HepG2 (cell line): ENCODE measurements around the gene DDX20. TPM values are rescaled to one million over a fixed set of nuclear protein-coding genes. Genes with fewer than 3 reads are reported as not detected.
A peak's percentile ranks its signal among the peaks of the same experiment; 100 is the strongest.

Experiments
- ARID4A ChIP-seq: sonication (generic); formaldehyde crosslinking; IDR thresholded peaks from 2 replicates; pipeline ENCODE4 v1.5.0; 2020; ENCODE audit warnings: mild to moderate bottlenecking, missing genetic modification reagents, borderline replicate concordance
- BHLHE40 ChIP-seq: IDR thresholded peaks from 2 replicates; pipeline ENCODE4 v1.6.1; 2011; ENCODE audit warnings: low read length, improper control_type of control experiment
- HMG20B ChIP-seq: conservative IDR thresholded peaks from 2 replicates; pipeline ENCODE4 v1.6.1; 2016; ENCODE audit warnings: missing genetic modification reagents, missing compliant biosample characterization
- RCOR2 ChIP-seq: IDR thresholded peaks from 2 replicates; pipeline ENCODE4 v1.6.1; 2016; ENCODE audit warnings: missing biosample characterization, missing genetic modification reagents
- RFXANK ChIP-seq: IDR thresholded peaks from 2 replicates; pipeline ENCODE4 v1.6.1; 2016
- SIN3B ChIP-seq: fragments of 150-350 bp; IDR thresholded peaks from 2 replicates; pipeline ENCODE4 v1.6.1; 2014; ENCODE audit warnings: low read length
- SYNCRIP ChIP-seq: fragments of 200-400 bp; formaldehyde crosslinking; IDR thresholded peaks from 2 replicates; pipeline ENCODE4 v1.6.1; 2018; ENCODE audit warnings: mild to moderate bottlenecking, low read depth, low read length; ENCODE audit not compliant: insufficient read depth
- ZMYM2 ChIP-seq: sonication (generic); formaldehyde crosslinking; IDR thresholded peaks from 2 replicates; pipeline ENCODE4 v1.8.0; 2022; ENCODE audit warnings: mild to moderate bottlenecking, missing genetic modification reagents
- ZNF256 ChIP-seq: sonication (generic); formaldehyde crosslinking; conservative IDR thresholded peaks from 2 replicates; pipeline ENCODE4 v1.4.0; 2020; ENCODE audit warnings: missing genetic modification reagents
- ZNF331 ChIP-seq: sonication (generic); formaldehyde crosslinking; IDR thresholded peaks from 2 replicates; pipeline ENCODE4 v1.4.0; 2020; ENCODE audit warnings: missing genetic modification reagents
- ZNF609 ChIP-seq: sonication (generic); formaldehyde crosslinking; IDR thresholded peaks from 2 replicates; pipeline ENCODE4 v1.4.0; 2020; ENCODE audit warnings: mild to moderate bottlenecking, missing genetic modification reagents, borderline replicate concordance
- ZNF709 ChIP-seq: sonication (generic); formaldehyde crosslinking; IDR thresholded peaks from 2 replicates; pipeline ENCODE4 v1.5.0; 2020; ENCODE audit warnings: mild to moderate bottlenecking, missing genetic modification reagents
- ZNF740 ChIP-seq: sonication (generic); formaldehyde crosslinking; IDR thresholded peaks from 2 replicates; pipeline ENCODE4 v1.4.0; 2020; ENCODE audit warnings: missing genetic modification reagents
- ZNF761 ChIP-seq: sonication (generic); formaldehyde crosslinking; conservative IDR thresholded peaks from 2 replicates; pipeline ENCODE4 v1.4.0; 2020; ENCODE audit warnings: mild to moderate bottlenecking, missing genetic modification reagents
- ZNF784 ChIP-seq: sonication (generic); formaldehyde crosslinking; IDR thresholded peaks from 2 replicates; pipeline ENCODE4 v1.5.1; 2020; ENCODE audit warnings: missing genetic modification reagents, mild to moderate bottlenecking, borderline replicate concordance
- ZNF839 ChIP-seq: sonication (generic); formaldehyde crosslinking; IDR thresholded peaks from 2 replicates; pipeline ENCODE4 v1.4.0; 2020; ENCODE audit warnings: missing genetic modification reagents, mild to moderate bottlenecking, borderline replicate concordance
- ZSCAN20 ChIP-seq: sonication (generic); formaldehyde crosslinking; IDR thresholded peaks from 2 replicates; pipeline ENCODE4 v1.4.0; 2020; ENCODE audit warnings: missing genetic modification reagents, mild to moderate bottlenecking, borderline replicate concordance
- polyA plus RNA-seq, 8 experiments: library from polyadenylated mRNA; depleted of rRNA in 3 of 8; stranded (reverse) in 7 of 8; unstranded in 1 of 8; fragments of >200 nt; fragmentation: Illumina TruSeq in 4 of 8; extraction: Trizol in 4 of 8; gene quantifications; 2 replicates each; pipeline versions ENCODE4 v1.2.1 to v1.2.3, GENCODE V29; 2011 to 2016; ENCODE audit warnings: low read depth in 4 of 8, missing spikeins in 1 of 8, mixed read lengths in 1 of 8; ENCODE audit not compliant: insufficient read depth in 1 of 8
- total RNA-seq, 5 experiments: library from RNA; depleted of rRNA; stranded (reverse); fragments of >200 nt; fragmentation: Illumina TruSeq; extraction: Trizol; gene quantifications; 2 replicates each; pipeline ENCODE4 v1.2.3, GENCODE V29; 2016; ENCODE audit warnings: low read depth in 1 of 5

Gene DDX20
- total and polyA plus RNA-seq, 2 of the 13 experiments (the other 11 are each of a cell fraction or from before 2014, with no cell fraction given): 4.0 to 14.3 TPM

- TF ChIP-seq RCOR2 (CRISPR knock-in tag) (0 out of 2 replicates have a peak, but pooled peaks have one; percentile 44), ZNF839 (CRISPR knock-in tag) (no peak), BHLHE40 (no peak), RFXANK (CRISPR knock-in tag) (no peak), ZNF784 (CRISPR knock-in tag) (no peak), ARID4A (CRISPR knock-in tag) (peak; percentile 44; the same call in 1 of the 2 replicates), ZSCAN20 (CRISPR knock-in tag) (no peak), ZNF331 (peak; percentile 34; the same call in 1 of the 2 replicates), ZMYM2 (no peak), ZNF740 (CRISPR knock-in tag) (no peak), ZNF709 (CRISPR knock-in tag) (no peak), HMG20B (0 out of 2 replicates have a peak, but pooled peaks have one; percentile 34), ZNF256 (CRISPR knock-in tag) (no peak), ZNF761 (CRISPR knock-in tag) (no peak), ZNF609 (CRISPR knock-in tag) (0 out of 2 replicates have a peak, but pooled peaks have one; percentile 29), SYNCRIP (no peak), SIN3B (no peak)
Measured at GRCh38 chr1:111733183-111733991, 22.3 kb upstream of the DDX20 start (continued).
